HepG2 (cell line): ENCODE results near the gene MRPL48. TPM values are rescaled to one million over a fixed set of nuclear protein-coding genes. Genes with fewer than 3 reads are reported as not detected.

Experiments used
- ATAC-seq: fragments of 200-7000 bp; cut with Tn5 transposase; 3 replicates; pipeline ENCODE4 v1.9.1; 2020; ENCODE audit warnings: mild to moderate bottlenecking, moderate library complexity
- BruUV-seq: library from RNA; stranded (reverse); fragments of 400-500 nt; replicated peaks from 2 replicates; lab custom pipeline; 2021; lab: Mats Ljungman, UMichigan
- CTCF ChIA-PET: fragments of 300-600 bp; formaldehyde crosslinking; extraction: SDS; loops from one replicate; lab custom pipeline; 2021; ENCODE audit warnings: low total read pairs, inconsistent platforms, low intra/inter-chr PET ratio; lab: Yijun Ruan, JAX
- POLR2A ChIA-PET: fragments of 350-600 bp; sonication (Branson Sonifier 250); formaldehyde crosslinking; loops from one replicate; lab custom pipeline; 2020; ENCODE audit warnings: antibody characterized with exemption, inconsistent platforms; lab: Yijun Ruan, JAX
- DNase-seq: peaks from one replicate; pipeline ENCODE4 v3.0.0-alpha.2; 2015; ENCODE audit warnings: low spot score
- FAIRE-seq: peaks from 3 replicates; lab custom pipeline; 2011; peaks lifted over from hg19 to GRCh38; lab: Jason Lieb, UNC
- H2AFZ ChIP-seq: one replicate; pipeline ENCODE4 v1.6.1; 2011; ENCODE audit warnings: low read length, inconsistent platforms
- H3K27ac ChIP-seq: fragments of 300-600 bp; 3 replicates; pipeline ENCODE4 v1.8.0; 2011; ENCODE audit warnings: mixed run types, mild to moderate bottlenecking, mixed read lengths, low read length, inconsistent platforms; ENCODE audit not compliant: insufficient read depth; ENCODE audit errors: extremely low read length
- H3K27me3 ChIP-seq, 2 experiments: fragments of 200-600 bp in 1 of 2; 2 replicates in 1 of 2; 3 replicates in 1 of 2; pipeline versions ENCODE4 v1.6.0 to v1.8.0; 2011; ENCODE audit warnings: low read length in 2 of 2, mild to moderate bottlenecking in 2 of 2, moderate library complexity in 2 of 2, inconsistent platforms in 1 of 2; ENCODE audit not compliant: insufficient read depth in 2 of 2, control insufficient read depth in 1 of 2
- H3K36me3 ChIP-seq, 2 experiments: fragments of 200-600 bp in 1 of 2; replicated peaks in 1 of 2; 2 replicates in 1 of 2; 3 replicates in 1 of 2; pipeline versions ENCODE4 v1.5.1 to v1.8.0; 2011; ENCODE audit warnings: low read length in 2 of 2, inconsistent platforms in 1 of 2; ENCODE audit not compliant: insufficient read depth in 2 of 2, control insufficient read depth in 1 of 2
- H3K4me1 ChIP-seq: 2 replicates; pipeline ENCODE4 v1.5.1; 2012; ENCODE audit warnings: low read length, inconsistent platforms; ENCODE audit not compliant: insufficient read depth
- H3K4me2 ChIP-seq: 2 replicates; pipeline ENCODE4 v1.6.0; 2011; ENCODE audit warnings: low read depth, low read length, inconsistent platforms
- H3K4me3 ChIP-seq, 3 experiments: fragments of 200-600 bp in 1 of 3; sonication (generic), shearing (Covaris generic) in 1 of 3; replicated peaks in 1 of 3; 2 replicates each; pipeline ENCODE4 v1.5.1; 2011 to 2016; ENCODE audit warnings: low read length in 3 of 3, inconsistent platforms in 2 of 3, low read depth in 2 of 3, mild to moderate bottlenecking in 2 of 3, control low read depth in 1 of 3, mixed read lengths in 1 of 3; ENCODE audit not compliant: insufficient read depth in 1 of 3
- H3K79me2 ChIP-seq: one replicate; pipeline ENCODE4 v1.6.1; 2011; ENCODE audit warnings: low read length, inconsistent platforms; ENCODE audit not compliant: insufficient read depth
- H3K9ac ChIP-seq: 2 replicates; pipeline ENCODE4 v1.6.0; 2011; ENCODE audit warnings: mild to moderate bottlenecking, low read depth, low read length, inconsistent platforms; ENCODE audit not compliant: insufficient read depth
- H3K9me3 ChIP-seq: 2 replicates; pipeline ENCODE4 v1.5.1; 2012; ENCODE audit warnings: mild to moderate bottlenecking, low read length
- H4K20me1 ChIP-seq: 2 replicates; pipeline ENCODE4 v1.6.0; 2011; ENCODE audit warnings: inconsistent platforms, mild to moderate bottlenecking, low read length, moderate library complexity; ENCODE audit not compliant: insufficient read depth
- KIAA2018 ChIP-seq: sonication (generic); formaldehyde crosslinking; IDR thresholded peaks from 2 replicates; pipeline ENCODE4 v1.5.0; 2020; ENCODE audit warnings: mild to moderate bottlenecking, missing genetic modification reagents, borderline replicate concordance
- NKX3-1 ChIP-seq: sonication (generic); formaldehyde crosslinking; IDR thresholded peaks from 2 replicates; pipeline ENCODE4 v1.5.0; 2020; ENCODE audit warnings: missing genetic modification reagents
- TBX3 ChIP-seq: fragments of 450-650 bp; IDR thresholded peaks from 2 replicates; pipeline ENCODE4 v1.6.1; 2017; ENCODE audit warnings: antibody characterized with exemption, mild to moderate bottlenecking, inconsistent platforms, borderline replicate concordance
- TGIF2 ChIP-seq: IDR thresholded peaks from 2 replicates; pipeline ENCODE4 v1.6.1; 2016; ENCODE audit warnings: control low read depth, missing compliant biosample characterization
- XBP1 ChIP-seq: sonication (generic); formaldehyde crosslinking; IDR thresholded peaks from 2 replicates; pipeline ENCODE4 v1.5.0; 2020; ENCODE audit warnings: missing genetic modification reagents
- ZFP82 ChIP-seq: sonication (generic); formaldehyde crosslinking; IDR thresholded peaks from 2 replicates; pipeline ENCODE4 v1.5.1; 2020; ENCODE audit warnings: mild to moderate bottlenecking, missing genetic modification reagents, borderline replicate concordance
- WGBS: methylation state at CpG from one replicate; pipeline ENCODE4 v1.1.6; 2017; ENCODE audit warnings: low lambda C conversion rate; 5-methylcytosine and 5-hydroxymethylcytosine counted together
- in situ Hi-C: cut with HindIII; loops from 2 replicates; pipeline ENCODE4 v1.10.0; 2017; ENCODE audit warnings: low pct_unique_long_range_greater_than_20kb; ENCODE audit not compliant: extremely low pct_ligation_motif_present
- intact Hi-C: fragments of 100-400 bp; cut with micrococcal nuclease; formaldehyde crosslinking; loops from one replicate; pipeline ENCODE4 v1.10.0; 2022; ENCODE audit not compliant: unreplicated experiment
- polyA plus RNA-seq, 8 experiments: library from polyadenylated mRNA; depleted of rRNA in 3 of 8; stranded (reverse) in 7 of 8; unstranded in 1 of 8; fragments of >200 nt; fragmentation: Illumina TruSeq in 4 of 8; extraction: Trizol in 4 of 8; gene quantifications; 2 replicates each; pipeline versions ENCODE4 v1.2.1 to v1.2.3, GENCODE V29; 2011 to 2016; ENCODE audit warnings: low read depth in 4 of 8, missing spikeins in 1 of 8, mixed read lengths in 1 of 8; ENCODE audit not compliant: insufficient read depth in 1 of 8
- total RNA-seq, 5 experiments: library from RNA; depleted of rRNA; stranded (reverse); fragments of >200 nt; fragmentation: Illumina TruSeq; extraction: Trizol; gene quantifications; 2 replicates each; pipeline ENCODE4 v1.2.3, GENCODE V29; 2016; ENCODE audit warnings: low read depth in 1 of 5
- TF ChIP-seq, protein P1 (sequence below): sonication (generic); formaldehyde crosslinking; IDR thresholded peaks from 2 replicates; pipeline ENCODE4 v1.5.1; 2020; ENCODE audit warnings: missing genetic modification reagents, mild to moderate bottlenecking, borderline replicate concordance
- TF ChIP-seq, protein P2 (sequence below): IDR thresholded peaks from 2 replicates; pipeline ENCODE4 v1.6.1; 2016
- TF ChIP-seq, protein P3 (sequence below): sonication (generic); formaldehyde crosslinking; IDR thresholded peaks from 2 replicates; pipeline ENCODE4 v1.5.0; 2020; ENCODE audit warnings: mild to moderate bottlenecking, missing genetic modification reagents

MRPL48 gene
- total and polyA plus RNA-seq, 2 of the 13 experiments (the other 11 are each of a cell fraction or from before 2014, with no cell fraction given), result 61.2 to 67.9 TPM

GRCh38 chr11:73894725-73895335 is 107.2 kb downstream of the MRPL48 start:
- Histone ChIP-seq H3K36me3 (peaks cover 6 to 18% of the 10 kb centered on the region in 2 experiments; a peak in 3 of 5 replicates), H3K4me3 (no peak overlapping the region), H3K4me2 (no peak overlapping the region), H3K9ac (no peak overlapping the region), H4K20me1 (no peaks in the 10 kb centered on the region), H2AFZ (no peak overlapping the region), H3K27ac (no peak overlapping the region), H3K9me3 (no peaks in the 10 kb centered on the region), H3K4me1 (no peaks in the 10 kb centered on the region), H3K27me3 (no peaks in the 10 kb centered on the region), H3K79me2 (no peaks in the 10 kb centered on the region)
- intact Hi-C loops, result no loop called here
- in situ Hi-C loops, result no loop called here
- ATAC-seq, result no peak
- no TSS peak for BruUV-seq
- WGBS, result 93% methylated on average over 5 of the region's 5 CpGs
- POLR2A ChIA-PET, result no interaction called here
- no peak for DNase-seq
- no peak for FAIRE-seq
- CTCF ChIA-PET, result no interaction called here
- TF ChIP-seq KIAA2018 (CRISPR knock-in tag) (no peak), NKX3-1 (no peak), XBP1 (CRISPR knock-in tag) (no peak), TBX3 (no peak), ZFP82 (CRISPR knock-in tag) (no peak), TGIF2 (CRISPR knock-in tag) (no peak)
- TF ChIP-seq, protein P1, sequence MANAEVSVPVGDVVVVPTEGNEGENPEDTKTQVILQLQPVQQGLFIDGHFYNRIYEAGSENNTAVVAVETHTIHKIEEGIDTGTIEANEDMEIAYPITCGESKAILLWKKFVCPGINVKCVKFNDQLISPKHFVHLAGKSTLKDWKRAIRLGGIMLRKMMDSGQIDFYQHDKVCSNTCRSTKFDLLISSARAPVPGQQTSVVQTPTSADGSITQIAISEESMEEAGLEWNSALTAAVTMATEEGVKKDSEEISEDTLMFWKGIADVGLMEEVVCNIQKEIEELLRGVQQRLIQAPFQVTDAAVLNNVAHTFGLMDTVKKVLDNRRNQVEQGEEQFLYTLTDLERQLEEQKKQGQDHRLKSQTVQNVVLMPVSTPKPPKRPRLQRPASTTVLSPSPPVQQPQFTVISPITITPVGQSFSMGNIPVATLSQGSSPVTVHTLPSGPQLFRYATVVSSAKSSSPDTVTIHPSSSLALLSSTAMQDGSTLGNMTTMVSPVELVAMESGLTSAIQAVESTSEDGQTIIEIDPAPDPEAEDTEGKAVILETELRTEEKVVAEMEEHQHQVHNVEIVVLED (CRISPR knock-in tag), result no peak
- TF ChIP-seq, protein P2, sequence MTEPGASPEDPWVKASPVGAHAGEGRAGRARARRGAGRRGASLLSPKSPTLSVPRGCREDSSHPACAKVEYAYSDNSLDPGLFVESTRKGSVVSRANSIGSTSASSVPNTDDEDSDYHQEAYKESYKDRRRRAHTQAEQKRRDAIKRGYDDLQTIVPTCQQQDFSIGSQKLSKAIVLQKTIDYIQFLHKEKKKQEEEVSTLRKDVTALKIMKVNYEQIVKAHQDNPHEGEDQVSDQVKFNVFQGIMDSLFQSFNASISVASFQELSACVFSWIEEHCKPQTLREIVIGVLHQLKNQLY (CRISPR knock-in tag), result no peak
- TF ChIP-seq, protein P3, sequence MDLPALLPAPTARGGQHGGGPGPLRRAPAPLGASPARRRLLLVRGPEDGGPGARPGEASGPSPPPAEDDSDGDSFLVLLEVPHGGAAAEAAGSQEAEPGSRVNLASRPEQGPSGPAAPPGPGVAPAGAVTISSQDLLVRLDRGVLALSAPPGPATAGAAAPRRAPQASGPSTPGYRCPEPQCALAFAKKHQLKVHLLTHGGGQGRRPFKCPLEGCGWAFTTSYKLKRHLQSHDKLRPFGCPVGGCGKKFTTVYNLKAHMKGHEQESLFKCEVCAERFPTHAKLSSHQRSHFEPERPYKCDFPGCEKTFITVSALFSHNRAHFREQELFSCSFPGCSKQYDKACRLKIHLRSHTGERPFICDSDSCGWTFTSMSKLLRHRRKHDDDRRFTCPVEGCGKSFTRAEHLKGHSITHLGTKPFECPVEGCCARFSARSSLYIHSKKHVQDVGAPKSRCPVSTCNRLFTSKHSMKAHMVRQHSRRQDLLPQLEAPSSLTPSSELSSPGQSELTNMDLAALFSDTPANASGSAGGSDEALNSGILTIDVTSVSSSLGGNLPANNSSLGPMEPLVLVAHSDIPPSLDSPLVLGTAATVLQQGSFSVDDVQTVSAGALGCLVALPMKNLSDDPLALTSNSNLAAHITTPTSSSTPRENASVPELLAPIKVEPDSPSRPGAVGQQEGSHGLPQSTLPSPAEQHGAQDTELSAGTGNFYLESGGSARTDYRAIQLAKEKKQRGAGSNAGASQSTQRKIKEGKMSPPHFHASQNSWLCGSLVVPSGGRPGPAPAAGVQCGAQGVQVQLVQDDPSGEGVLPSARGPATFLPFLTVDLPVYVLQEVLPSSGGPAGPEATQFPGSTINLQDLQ (CRISPR knock-in tag), result no peak
